H1 (cell line): ENCODE data around the gene GLP1R. TPM values are rescaled to one million over a fixed set of nuclear protein-coding genes. Genes with fewer than 3 reads are reported as not detected.

Experiments used
- CEBPB ChIP-seq: IDR thresholded peaks from 2 replicates; pipeline ENCODE4 v1.6.1; 2012; ENCODE audit warnings: low read depth, low read length
- KDM1A ChIP-seq: fragments of 200-600, 300-600 bp; sonication (generic); IDR thresholded peaks from 2 replicates; pipeline ENCODE4 v1.7.1; 2016; ENCODE audit warnings: mild to moderate bottlenecking, low read length, borderline replicate concordance
- KDM4A ChIP-seq: IDR thresholded peaks from one replicate; pipeline ENCODE4 v1.7.1; 2012; ENCODE audit warnings: low read depth, mild to moderate bottlenecking, moderate library complexity, low read length, inconsistent platforms; ENCODE audit not compliant: severe bottlenecking
- polyA plus RNA-seq, 7 experiments: library from polyadenylated mRNA; depleted of rRNA in 3 of 7; stranded (reverse) in 5 of 7; unstranded in 2 of 7; fragments of >200 nt in 5 of 7; fragments of 200-250 nt in 2 of 7; gene quantifications; 1 replicate in 5 of 7; 2 replicates in 1 of 7; 4 replicates in 1 of 7; pipeline versions ENCODE4 v1.2.1 to v1.2.3, GENCODE V29; 2011 to 2013; ENCODE audit warnings: missing spikeins in 2 of 7, mixed read lengths in 2 of 7
- total RNA-seq: library from RNA; stranded (reverse); fragmentation: NEBNext Ultra II Directional; extraction: Animal tissue kit (Norgen Biotek cat#: 25700); gene quantifications from 2 replicates; pipeline ENCODE4 v1.2.1, GENCODE V29; 2021
- TF ChIP-seq, protein P1 (sequence below): fragments of 300-600 bp; sonication (generic); IDR thresholded peaks from 2 replicates; pipeline ENCODE4 v1.7.1; 2012; ENCODE audit warnings: low read length, moderate library complexity, mild to moderate bottlenecking, inconsistent platforms; ENCODE audit not compliant: insufficient replicate concordance

GLP1R gene
- total and polyA plus RNA-seq, 2 of the 8 experiments (the other 6 are each of a cell fraction or from before 2014, with no cell fraction given): 2.6 to 2.7 TPM

DNA sequence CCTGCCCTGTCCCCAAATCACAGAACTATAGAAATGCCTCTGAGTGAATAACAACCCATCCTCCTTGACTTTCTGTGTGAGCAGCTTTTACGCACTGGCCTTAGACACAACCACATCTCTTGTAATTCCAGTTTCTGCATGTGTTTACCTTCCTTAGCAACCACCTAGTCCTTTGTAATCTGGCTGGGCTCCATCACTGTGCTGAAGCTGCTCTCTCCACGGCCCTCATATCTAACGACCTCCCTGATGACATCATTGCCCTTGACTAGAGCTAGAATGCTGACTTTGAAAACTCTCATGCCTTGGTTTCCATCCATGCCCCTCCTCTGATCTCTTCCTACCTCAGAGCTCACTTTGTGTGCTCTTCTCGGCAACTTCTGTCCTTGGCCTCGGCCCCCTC, 30.5 kb upstream of the GLP1R start (continued):
- no peak for TF ChIP-seq KDM4A
- no peak for TF ChIP-seq CEBPB
- TF ChIP-seq KDM1A: no peak
- TF ChIP-seq, protein P1, sequence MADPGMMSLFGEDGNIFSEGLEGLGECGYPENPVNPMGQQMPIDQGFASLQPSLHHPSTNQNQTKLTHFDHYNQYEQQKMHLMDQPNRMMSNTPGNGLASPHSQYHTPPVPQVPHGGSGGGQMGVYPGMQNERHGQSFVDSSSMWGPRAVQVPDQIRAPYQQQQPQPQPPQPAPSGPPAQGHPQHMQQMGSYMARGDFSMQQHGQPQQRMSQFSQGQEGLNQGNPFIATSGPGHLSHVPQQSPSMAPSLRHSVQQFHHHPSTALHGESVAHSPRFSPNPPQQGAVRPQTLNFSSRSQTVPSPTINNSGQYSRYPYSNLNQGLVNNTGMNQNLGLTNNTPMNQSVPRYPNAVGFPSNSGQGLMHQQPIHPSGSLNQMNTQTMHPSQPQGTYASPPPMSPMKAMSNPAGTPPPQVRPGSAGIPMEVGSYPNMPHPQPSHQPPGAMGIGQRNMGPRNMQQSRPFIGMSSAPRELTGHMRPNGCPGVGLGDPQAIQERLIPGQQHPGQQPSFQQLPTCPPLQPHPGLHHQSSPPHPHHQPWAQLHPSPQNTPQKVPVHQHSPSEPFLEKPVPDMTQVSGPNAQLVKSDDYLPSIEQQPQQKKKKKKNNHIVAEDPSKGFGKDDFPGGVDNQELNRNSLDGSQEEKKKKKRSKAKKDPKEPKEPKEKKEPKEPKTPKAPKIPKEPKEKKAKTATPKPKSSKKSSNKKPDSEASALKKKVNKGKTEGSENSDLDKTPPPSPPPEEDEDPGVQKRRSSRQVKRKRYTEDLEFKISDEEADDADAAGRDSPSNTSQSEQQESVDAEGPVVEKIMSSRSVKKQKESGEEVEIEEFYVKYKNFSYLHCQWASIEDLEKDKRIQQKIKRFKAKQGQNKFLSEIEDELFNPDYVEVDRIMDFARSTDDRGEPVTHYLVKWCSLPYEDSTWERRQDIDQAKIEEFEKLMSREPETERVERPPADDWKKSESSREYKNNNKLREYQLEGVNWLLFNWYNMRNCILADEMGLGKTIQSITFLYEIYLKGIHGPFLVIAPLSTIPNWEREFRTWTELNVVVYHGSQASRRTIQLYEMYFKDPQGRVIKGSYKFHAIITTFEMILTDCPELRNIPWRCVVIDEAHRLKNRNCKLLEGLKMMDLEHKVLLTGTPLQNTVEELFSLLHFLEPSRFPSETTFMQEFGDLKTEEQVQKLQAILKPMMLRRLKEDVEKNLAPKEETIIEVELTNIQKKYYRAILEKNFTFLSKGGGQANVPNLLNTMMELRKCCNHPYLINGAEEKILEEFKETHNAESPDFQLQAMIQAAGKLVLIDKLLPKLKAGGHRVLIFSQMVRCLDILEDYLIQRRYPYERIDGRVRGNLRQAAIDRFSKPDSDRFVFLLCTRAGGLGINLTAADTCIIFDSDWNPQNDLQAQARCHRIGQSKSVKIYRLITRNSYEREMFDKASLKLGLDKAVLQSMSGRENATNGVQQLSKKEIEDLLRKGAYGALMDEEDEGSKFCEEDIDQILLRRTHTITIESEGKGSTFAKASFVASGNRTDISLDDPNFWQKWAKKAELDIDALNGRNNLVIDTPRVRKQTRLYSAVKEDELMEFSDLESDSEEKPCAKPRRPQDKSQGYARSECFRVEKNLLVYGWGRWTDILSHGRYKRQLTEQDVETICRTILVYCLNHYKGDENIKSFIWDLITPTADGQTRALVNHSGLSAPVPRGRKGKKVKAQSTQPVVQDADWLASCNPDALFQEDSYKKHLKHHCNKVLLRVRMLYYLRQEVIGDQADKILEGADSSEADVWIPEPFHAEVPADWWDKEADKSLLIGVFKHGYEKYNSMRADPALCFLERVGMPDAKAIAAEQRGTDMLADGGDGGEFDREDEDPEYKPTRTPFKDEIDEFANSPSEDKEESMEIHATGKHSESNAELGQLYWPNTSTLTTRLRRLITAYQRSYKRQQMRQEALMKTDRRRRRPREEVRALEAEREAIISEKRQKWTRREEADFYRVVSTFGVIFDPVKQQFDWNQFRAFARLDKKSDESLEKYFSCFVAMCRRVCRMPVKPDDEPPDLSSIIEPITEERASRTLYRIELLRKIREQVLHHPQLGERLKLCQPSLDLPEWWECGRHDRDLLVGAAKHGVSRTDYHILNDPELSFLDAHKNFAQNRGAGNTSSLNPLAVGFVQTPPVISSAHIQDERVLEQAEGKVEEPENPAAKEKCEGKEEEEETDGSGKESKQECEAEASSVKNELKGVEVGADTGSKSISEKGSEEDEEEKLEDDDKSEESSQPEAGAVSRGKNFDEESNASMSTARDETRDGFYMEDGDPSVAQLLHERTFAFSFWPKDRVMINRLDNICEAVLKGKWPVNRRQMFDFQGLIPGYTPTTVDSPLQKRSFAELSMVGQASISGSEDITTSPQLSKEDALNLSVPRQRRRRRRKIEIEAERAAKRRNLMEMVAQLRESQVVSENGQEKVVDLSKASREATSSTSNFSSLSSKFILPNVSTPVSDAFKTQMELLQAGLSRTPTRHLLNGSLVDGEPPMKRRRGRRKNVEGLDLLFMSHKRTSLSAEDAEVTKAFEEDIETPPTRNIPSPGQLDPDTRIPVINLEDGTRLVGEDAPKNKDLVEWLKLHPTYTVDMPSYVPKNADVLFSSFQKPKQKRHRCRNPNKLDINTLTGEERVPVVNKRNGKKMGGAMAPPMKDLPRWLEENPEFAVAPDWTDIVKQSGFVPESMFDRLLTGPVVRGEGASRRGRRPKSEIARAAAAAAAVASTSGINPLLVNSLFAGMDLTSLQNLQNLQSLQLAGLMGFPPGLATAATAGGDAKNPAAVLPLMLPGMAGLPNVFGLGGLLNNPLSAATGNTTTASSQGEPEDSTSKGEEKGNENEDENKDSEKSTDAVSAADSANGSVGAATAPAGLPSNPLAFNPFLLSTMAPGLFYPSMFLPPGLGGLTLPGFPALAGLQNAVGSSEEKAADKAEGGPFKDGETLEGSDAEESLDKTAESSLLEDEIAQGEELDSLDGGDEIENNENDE: no peak
